GM19328 (cell line): ENCODE measurements around the gene SAMD8.

ENCODE experiments used
- ATAC-seq: cut with Tn5 transposase; IDR thresholded peaks from one replicate; pipeline ENCODE4 v1.9.1; 2021; ENCODE audit warnings: mild to moderate bottlenecking, moderate library complexity; ENCODE audit not compliant: unreplicated experiment

SAMD8 gene

DNA sequence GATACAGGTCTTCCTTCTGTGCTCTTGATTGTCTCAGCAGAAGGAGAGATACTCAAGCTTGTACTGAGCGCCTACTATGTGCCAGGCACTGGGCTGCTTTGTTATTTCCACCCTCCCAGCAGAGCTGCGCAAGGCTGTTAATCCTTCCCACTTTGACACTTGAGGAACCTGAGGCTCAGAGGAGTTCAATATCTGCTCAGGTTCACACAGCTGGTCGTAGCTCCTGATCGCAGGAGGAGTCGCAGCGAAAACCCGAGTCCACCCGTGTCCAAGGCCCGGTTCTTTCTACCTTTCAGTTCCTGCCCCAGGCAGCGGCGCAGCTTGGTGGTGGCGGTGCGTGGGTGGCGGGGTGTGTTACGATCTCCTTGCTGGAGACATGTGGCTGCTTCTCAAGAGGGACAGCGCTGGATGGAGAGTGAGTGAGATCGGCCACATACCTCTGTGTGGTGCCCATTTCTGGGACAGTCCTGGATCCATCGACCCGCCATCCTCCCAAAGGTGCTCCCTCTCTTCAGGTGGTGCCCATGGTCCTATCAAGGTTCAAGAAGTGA, 26.5 kb upstream of the SAMD8 start:
- ATAC-seq: no peak

DNA sequence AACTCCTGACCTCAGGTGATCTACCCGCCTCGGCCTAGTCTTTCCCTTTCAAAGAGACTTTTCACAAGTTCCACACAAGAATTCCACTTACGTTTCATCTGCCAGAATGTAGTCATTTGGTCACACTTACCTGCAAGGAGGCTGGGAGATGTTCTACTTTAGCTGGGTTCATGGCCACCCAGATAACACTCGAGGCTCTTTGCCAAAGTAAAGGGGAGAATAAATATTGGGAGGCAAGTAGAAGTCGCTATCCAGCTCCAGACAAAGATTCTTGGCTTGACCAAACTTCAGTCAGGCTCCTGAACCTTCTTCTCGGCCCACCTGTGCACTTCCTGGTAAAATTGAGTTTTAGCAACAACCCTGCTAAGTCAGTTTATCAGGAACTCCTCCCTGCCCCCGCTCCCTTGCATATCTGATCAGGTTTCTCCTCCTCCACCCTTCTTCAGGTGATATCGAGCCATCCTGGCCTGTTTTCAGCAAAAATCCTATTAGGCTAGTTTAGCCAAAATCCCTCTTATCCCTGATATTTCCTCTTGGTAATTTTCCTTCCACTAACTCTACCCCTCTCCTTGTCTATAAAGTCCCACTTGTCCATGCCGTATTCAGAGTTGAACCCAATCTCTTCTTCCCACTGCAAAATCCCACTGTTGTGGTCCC, 25.1 kb upstream of the SAMD8 start:
- ATAC-seq: no peak

DNA sequence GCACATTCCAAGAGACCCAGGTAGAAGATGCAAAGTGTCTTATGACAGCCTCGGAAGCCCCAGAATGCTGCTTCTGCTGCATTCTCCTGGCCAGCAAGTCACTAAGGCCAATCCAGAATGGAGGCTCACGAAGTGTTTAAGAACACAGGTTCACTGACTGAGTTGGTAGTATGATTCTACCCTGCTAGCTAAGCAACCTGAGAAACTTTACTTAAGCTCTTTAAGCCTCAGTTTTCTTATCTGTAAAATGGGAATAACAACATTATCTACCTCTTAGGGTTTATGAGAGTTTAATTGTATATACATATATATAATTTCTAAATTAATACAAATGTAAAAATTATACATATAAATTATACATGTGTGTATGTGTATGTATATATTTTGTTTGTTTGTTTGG, 22.8 kb upstream of the SAMD8 start:
- ATAC-seq: no peak

DNA sequence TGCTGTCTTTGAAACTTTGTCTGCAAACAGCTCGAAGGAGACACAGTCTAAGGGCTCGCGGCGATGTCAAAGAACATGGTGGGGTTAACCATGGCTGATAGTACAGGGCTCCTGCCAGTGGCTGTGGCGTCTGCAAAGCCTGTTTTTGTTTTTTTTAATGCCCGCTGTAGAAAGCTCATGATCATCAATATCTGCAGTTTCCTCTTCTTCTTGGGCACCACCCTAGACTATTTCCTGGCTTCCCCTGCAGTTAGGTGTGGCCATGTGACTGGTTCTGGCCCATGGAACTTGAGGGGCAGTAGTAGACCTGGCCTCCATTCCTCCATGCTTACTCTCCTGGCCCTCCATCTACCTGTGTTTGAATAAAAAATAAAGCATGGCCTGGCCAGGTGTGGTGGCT, 21.8 kb upstream of the SAMD8 start:
- ATAC-seq: no peak

DNA sequence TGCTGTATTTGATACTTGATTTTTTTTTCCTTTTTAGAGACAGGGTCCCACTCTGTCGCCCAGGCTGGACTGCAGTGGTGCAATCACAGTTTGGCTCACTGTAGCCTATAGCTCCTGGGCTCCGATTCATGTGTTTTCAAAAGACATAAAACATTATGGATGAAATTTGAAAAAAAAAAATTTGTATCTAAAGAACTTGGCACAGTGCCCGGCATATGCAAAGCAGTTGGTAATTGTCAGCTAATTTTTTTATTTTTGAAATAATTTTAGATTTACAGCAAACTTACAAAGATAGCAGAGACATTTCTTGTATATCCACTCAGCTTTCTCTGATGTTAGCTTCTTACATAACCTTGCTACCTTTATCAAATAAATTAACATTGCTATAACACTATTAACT, 20.3 kb upstream of the SAMD8 start:
- ATAC-seq: no peak

DNA sequence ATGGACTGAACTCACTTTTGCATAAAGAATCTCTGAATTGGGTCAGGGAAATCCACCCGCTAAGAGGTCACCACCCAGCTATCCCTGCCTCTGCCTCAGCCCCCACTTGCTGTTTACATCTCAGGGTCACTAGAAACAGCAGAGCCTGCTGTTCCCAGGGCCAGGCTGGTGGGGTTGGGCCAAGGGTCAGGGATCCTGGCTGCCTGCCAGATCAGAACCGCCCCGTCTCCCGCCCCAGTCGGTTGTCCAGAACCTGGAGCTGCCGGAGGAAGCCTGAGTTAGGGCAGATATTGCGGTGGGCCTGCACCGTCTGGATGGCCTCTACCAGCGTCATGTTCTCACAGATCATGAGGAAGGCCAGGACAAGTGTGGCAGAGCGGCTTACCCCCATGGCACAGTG, 17.0 kb upstream of the SAMD8 start:
- no peak for ATAC-seq

DNA sequence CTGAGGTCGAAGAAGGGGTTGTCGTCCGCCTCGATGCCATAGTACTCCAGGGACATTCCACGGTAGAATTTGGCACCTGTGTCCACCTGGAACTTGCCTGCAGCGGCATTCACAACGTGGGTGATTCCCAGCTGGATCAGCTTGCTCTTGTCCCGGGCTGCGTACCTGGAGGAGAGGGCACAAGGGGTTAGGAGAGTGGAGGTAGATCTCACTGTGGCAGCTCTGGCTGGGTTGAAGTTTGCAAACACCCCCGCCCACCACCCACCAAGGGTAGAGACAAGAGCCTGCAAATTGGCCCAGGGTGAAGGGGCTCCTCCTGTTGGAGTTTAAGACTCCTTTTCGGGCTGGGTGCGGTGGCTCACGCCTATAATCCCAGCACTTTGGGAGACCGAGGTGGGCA, 15.8 kb upstream of the SAMD8 start:
- ATAC-seq: no peak

DNA sequence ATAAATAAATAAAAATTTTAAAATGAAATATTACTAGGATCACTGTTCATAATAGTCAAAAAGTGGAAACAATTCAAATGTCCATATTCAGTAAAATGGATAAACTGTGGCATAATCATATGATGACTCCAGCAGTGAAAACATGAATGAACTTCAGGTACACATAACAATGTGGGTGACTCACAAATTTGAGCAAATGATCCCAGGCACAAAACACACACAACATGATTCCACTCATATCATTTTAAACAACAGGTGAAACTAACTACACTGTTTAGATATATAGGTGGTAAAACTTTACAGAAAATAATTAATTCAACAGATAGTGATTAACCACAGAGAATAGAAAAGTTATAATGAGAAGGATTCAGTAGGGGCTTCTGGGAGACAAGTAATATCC, 14.7 kb upstream of the SAMD8 start:
- ATAC-seq: no peak

DNA sequence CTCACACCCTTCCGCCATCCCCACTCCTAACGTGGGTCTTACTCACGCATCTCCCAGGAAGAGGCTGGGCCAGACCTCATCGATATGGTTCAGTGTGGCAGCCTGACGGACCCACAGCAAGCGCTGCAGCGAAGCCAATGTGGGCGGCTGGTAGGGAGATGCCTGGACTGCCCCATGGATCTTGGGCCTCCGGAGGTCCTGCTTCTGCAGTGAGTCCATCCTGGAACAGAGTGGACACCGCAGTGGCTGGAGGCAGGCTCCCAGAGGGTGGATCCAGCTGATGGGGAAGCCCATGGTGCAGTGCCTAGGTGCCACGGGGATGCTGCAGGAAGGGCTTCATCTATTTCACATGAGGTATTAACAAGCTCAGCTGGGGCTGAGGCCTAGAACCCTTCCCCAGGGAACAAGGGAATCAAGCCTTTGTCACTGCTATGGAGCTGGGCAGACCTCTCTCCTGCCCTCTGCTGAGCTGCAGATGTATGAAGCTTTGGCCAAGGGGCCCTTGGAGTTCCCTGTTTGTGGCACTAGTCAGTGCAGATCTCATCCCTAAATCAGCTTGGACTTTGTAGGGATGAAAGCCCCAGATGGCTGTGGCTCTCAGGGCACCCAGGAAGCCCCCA, 13.7 kb upstream of the SAMD8 start:
- ATAC-seq: no peak

DNA sequence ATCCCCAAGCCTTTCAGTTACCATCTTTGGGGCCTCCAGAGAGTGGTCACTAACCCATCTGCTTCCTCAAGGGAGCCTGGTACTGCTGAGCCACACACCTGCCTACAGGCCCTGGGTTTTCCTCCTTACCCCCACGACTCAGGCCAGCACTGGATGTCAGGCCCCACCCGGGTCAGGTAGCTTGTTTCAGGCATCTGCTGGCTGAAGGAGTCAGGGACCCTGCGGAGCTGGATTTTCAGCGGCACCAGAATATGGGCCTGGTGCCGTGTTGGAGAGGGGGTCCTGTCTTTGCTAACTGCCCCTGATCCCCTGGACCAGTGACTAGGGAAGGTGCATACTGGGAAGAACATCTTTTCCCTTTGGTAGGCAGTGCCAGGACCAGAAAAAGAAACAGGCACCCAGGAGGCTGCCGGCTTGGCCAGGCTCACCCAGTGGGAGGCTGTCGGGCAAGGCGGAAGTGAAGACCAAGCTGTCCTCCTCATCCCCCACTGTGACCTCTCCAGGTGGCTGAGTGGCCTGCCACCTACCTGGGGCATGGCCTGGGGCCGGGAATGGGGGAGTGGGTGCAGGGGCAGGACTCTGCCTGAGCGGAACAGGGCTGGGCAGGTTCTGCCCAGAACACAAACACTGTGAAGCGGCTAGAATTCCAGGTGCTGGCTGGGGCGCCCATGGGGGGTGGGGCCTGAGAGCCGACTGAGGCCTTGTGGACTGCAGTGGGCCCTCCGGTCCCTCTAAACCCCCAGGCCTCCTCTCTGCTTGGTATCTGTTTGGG, 12.4 kb upstream of the SAMD8 start:
- ATAC-seq: no peak

DNA sequence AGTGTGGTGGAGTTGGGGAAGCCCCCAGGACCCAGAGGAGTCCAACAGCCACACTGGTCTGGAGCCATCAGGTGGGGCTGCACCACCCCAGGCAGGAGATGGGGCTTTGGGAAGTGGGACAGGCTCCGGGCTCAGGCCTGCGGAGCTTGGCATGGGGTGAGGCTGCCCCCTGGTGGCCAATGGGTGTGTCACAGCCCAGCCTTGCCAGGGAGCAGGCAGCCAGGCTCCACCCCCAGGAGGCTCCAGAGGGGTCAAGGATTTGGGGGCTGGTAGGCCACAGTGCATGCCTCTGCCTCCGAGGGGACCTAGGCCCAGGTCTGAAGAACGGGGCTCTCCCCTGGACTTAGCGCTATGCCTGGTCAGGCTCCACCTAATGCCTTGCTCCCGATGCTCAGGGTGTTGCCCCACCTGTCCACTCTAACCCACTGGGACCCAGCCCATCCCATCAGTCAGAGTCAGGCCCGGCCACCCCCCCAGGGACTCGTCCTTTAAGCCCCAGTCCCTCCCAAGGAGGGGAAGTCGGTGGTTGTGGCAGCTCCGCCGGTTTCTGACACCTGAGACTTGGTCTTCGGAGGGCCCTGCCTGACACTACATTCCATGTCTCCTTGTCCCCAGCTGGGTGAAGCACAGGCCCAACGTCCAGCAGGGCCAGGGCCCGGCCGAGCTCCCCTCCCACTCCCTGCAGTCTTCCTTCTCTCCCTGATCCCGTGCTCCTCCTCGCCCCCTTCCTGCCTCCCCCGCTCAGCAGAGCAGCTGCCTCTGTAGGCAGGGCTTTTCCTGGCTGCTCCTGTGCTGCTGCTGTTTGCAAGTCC, 11.3 kb upstream of the SAMD8 start:
- ATAC-seq: peak; percentile 81

DNA sequence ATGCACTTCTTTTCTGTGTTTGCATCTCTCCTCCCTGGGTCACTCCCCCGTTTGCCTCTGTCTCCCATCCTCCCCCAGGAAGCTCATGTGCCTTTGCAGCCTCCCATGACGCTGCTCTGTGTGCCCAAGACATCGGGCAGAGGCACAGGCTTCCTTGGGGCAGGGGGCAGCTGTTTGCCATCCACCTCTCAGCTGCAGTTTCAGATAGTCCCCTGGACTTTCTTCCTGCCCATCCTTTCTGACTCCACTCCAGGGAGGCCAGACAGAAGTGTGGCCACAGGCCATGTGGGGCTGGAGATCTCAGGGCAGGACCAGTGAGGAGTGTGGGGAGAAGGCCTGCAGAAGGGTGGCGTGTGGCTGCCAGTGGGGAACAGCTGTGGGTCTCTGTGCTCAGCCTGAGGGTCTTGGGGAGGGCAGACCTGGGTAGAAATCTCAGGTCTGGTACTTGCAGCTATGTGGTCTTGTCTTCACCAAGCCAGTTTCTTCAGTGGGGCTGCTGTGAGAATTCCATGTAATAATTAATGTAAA, 10.6 kb upstream of the SAMD8 start:
- no peak for ATAC-seq

DNA sequence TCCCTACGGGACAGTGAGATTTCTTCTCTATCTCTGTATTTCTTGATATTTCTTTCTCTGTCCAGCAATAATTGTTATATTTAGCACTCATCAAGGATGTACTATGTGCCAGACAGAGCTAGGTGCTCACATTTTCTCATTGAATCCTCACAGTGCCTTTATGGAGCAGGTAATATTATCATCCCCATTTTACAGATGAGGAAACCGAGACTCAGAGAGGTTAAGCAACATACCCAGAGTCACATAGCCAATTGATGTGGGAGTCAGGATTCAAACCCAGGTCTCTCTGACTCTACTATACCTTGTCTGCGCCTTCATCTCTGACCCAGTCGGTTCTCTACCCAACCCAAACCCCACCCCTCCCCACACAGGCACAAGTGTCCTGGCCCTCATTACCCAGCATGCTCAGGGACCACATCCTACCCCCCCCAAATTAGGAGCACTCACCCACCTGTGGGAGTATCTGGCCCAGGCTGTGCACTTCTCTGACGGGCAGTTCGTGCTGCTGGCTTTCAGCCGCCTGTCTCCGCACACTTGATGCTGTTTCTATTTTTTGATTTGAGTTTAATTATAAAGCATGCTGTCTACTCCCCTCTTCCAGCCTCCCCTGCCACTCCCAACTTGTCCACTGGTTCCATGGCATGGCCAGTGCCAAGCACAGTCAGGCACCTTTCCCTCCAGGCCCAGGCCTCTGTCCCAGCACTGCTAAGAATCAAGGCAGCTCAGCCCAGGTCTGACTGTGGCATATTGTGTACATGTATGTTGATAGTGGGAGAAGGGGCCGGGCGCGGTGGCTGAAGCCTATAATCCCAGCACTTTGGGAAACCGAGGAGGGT, 9.8 kb upstream of the SAMD8 start:
- ATAC-seq: no peak

DNA sequence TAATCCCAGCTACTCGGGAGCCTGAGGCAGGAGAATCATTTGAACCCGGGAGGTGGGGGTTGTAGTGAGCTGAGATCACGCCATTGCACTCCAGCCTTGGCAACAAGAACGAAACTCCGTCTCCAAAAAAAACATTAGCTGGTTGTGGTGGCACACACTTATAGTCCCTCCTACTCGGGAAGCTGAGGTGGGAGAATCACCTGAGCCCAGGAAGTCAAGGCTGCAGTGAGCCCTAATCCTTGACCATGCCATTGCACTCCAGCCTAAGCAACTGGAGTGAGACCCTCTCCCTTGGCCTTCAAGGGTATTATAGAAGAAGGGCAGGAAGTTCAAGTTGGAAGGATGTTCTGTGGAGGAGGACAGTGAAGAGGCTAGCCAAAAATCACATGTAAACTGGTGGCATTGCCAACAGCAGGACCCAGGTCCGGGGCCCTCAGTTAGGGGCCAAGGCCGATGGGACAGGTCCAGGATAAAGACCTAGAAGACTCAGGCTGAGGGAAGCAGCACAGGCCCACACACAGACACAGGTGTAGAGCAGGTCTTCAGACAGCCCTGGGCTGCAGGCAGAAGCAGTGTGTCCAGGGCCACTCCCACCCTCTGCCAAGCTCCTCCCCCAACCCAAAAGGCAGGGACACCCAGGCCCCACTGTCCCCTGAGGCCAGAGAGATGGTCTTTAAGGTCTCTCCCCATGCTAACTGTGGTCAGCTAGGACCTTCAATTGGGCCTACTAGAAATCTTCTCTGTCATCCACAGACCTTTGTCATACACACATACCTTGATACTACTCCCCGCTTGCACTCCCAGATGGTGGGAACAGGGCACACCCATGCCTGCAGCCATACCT, 8.4 kb upstream of the SAMD8 start:
- no peak for ATAC-seq

DNA sequence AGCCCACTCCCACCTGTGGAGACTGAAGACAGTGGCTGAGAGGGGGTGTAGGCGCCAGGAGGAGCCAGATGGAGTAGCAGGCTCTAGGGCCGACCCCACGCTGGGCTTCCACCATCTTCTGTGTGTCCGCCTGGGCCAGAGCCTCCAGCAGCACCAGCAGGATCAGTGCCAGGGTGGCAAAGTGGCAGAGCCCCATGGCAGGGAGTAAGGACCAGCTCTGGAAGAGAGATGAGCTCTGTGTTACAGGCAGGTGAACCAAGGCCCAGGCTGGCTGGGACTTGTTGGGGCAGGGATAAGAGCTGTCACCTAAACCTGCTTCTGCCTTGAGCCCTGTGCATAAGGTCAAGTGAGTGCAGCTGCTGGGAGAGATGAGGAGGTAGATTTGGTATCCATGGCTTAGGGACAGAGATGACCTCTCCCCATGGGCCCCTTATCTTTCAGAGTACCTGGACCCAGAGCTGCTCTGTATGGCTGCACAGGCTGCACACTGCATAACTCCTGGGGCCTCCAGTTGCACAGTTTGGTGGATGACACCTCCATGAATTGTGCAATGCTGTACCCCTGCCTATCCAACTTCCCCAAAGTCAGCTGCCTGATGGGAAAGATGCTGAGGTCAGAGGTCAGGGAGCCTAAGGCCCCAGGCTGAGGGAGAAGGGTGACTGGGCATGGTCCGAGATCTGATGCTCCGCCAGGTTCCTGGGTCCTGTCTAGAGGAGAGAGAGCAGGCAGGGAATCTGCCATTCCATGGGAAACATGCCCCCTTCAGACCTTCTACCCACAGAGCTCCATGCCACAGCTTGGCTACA, 7.4 kb upstream of the SAMD8 start:
- ATAC-seq: no peak

DNA sequence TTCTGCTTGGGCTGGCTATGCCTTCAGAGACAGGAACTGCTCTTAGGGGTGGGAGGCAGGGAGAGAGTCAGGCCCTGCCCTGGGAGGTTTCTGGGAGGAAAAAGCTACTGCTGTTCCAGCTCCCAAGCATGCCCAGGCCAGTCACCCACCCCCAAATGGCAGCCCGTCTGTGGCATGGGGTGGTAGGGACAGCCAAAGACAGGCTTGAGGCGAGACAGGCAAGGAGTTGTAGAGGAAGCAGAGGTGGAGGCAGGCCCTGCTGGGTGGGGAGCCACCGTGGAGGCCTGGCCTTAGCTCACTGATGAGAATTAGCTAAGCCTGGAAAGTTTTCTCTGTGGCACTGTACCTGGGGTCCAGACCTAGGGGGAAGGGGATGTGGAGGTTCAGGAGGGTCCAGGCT, 6.6 kb upstream of the SAMD8 start:
- ATAC-seq: no peak

DNA sequence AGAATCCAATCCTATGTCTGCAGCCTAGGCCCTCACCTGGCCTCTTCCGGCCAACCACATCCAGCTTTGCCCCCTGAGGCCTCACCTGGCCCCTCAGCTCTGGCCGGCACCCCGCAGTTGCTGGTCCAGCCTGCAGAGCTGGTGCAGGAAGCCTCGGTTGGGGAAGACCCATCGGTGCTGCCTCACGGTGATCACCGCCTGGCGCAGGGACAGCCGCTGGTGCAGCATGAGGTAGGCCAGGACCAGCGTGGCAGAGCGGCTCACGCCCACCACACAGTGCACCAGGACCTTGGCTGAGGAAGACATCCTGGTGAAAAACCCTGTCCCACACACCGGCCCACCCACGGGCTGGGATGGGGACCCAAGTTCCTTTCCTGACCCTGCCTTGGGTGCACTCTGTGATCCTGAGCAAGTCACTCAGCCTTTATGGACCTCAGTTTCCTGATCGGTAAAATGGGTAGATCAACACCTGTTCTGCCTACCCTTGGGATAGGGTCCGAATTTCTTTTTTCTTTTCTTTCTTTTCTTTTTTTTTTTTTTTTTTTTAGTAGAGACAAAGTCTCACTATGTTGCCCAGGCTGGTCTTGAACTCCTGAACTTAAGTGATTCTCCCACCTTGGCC, 5.8 kb upstream of the SAMD8 start:
- ATAC-seq: no peak

DNA sequence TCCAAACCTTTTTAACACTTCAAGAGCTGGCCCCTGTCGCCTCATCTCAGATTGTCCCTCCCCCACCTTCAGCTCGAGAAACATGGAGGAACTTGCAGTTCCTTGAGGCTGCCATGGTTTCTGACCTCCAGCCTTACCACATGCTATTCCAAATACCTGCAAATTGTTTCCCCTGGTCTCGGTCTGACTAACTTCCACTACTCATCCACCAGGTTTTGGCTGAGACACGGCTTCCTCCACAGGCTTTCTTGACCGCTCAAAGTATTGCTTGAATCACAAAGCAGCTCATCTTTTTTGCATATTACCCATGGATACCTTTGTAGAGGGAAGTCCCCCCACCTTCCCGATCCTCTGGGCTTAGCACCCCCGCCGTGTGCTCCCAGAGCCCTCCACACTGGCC, 5.2 kb upstream of the SAMD8 start:
- no peak for ATAC-seq
